ENCODE data around the gene NSG1.

GRCh38 chr4:4433941-4434340 lies 47.0 kb downstream of the NSG1 start:
- TF ChIP-seq CTCF (IDR thresholded peaks at IDR 0.05; ENCODE audit: insufficient read depth, low read length) (no peak), REST (IDR thresholded peaks at IDR 0.05; ENCODE audit: insufficient replicate concordance, low read depth) (no peak), POLR2AphosphoS5 (IDR thresholded peaks at IDR 0.05; ENCODE audit: low read depth) (no peak), GABPA (IDR thresholded peaks at IDR 0.05; ENCODE audit: low read depth) (no peak)
